Measurements from ENCODE around the gene STOML1. TPM values are rescaled to one million over a fixed set of nuclear protein-coding genes. Genes with fewer than 3 reads are reported as not detected.

The STOML1 gene
- total RNA-seq, 2 donors from 2014 or later: 4.4 to 5.5 TPM

DNA sequence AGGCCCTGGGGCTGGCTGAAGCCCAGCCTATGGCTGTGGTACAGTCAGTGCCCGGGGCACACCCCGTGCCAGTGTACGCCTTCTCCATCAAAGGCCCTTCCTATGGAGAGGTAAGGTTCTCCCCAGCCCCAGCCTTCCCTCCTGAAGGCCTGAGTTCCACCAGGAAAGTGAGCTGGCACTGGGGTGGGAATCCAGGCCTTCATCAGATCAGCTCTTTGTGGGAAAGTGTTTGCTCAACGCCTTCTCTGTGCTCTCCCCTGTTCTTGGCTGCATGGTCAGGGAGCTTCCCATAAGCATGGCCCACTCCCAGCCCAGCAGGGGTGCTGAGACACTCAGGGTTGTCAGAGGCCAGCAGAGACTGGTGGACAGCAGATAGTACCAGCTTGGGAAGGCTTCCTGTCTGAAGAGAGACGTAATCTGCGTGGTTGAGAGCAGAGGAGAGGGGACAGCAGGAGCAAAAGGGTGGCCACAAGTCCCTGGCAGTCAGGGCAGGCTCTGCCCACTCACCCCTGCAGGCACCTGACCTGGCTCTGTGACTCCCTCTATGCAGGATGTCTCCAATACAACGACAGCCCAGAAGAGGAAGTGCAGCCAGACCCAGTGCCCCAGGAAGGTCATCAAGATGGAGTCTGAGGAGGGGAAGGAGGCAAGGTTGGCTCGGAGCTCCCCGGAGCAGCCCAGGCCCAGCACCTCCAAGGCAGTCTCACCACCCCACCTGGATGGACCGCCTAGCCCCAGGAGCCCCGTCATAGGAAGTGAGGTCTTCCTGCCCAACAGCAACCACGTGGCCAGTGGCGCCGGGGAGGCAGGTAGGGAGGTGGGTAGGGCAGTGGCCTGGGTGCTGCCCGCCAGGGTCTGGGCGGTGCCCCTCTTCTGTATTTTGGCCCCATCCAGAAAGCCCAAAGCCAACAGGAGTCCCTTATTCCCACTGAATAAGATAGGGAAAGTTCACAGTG lies 40.8 kb upstream of the STOML1 start:
- Mint-ChIP-seq H3K4me1 (peaks cover 6% of the 10 kb centered on the region), H3K27ac (no peak overlapping the region), H3K9me3 (no peaks in the 10 kb centered on the region), H3K36me3 (ENCODE audit: low read depth) (peaks cover 10% of the 10 kb centered on the region), H3K27me3 (ENCODE audit: insufficient read depth) (no peaks in the 10 kb centered on the region), H3K4me3 (no peak overlapping the region)
- TF ChIP-seq CTCF (conservative IDR thresholded peaks at IDR 0.05): no peak
- Histone ChIP-seq H3K27ac (ENCODE audit: low read depth, low read length) (no peak overlapping the region), H3K9me3 (ENCODE audit: control insufficient read depth, low read length) (no peaks in the 10 kb centered on the region), H3K36me3 (ENCODE audit: control insufficient read depth, insufficient read depth, low read length) (peaks cover 16% of the 10 kb centered on the region), H3K27me3 (ENCODE audit: control insufficient read depth, insufficient read depth, low read length, poor library complexity, severe bottlenecking) (no peaks in the 10 kb centered on the region), H3K4me3 (ENCODE audit: low read length) (no peak overlapping the region), H3K9ac (ENCODE audit: extremely low read depth, low read length, poor library complexity, severe bottlenecking) (no peak overlapping the region), H3K4me1 (ENCODE audit: control insufficient read depth, insufficient read depth, low read length) (no peaks in the 10 kb centered on the region)
- peak; percentile 22 for DNase-seq
- 93 to 95% methylated on average over 11 to 16 of the region's 16 CpGs for WGBS, 2 experiments (ENCODE audit: insufficient coverage in 1 of 2, insufficient read length in 1 of 2)

DNA sequence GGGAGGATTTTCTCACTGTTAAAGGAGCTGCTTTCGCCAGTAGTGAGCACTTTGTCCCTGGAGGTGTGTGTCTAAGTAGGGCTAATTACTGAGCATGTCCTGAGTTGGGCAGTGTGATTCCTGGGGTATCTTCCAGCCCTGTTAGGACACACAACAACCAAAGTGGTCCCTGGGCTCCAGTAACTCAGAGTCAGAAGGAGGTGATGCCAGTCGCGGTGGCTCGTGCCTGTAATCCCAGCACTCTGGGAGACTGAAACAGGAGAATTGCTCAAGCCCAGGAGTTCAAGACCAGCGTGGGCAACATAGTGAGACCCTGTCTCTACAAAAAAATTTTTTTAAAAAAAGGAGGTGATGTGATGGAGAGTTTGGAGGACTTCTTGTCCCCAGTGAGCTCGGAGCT lies 40.0 kb upstream of the STOML1 start:
- peaks cover 6% of the 10 kb centered on the region for H3K4me1 Mint-ChIP-seq

GRCh38 chr15:74028646-74029045 lies 36.6 kb upstream of the STOML1 start:
- H3K4me1 ChIP-seq (ENCODE audit: control insufficient read depth, insufficient read depth, low read length): no peaks in the 10 kb centered on the region
- no peaks in the 10 kb centered on the region for H3K27me3 Mint-ChIP-seq (ENCODE audit: insufficient read depth)
- no peak for DNase-seq
- H3K36me3 Mint-ChIP-seq (ENCODE audit: low read depth): peaks cover 9% of the 10 kb centered on the region
- no peaks in the 10 kb centered on the region for H3K9me3 Mint-ChIP-seq
- no peaks in the 10 kb centered on the region for H3K4me1 Mint-ChIP-seq
- H3K9me3 ChIP-seq (ENCODE audit: control insufficient read depth, low read length): no peaks in the 10 kb centered on the region
- H3K27ac ChIP-seq (ENCODE audit: low read depth, low read length): no peak overlapping the region
- H3K4me3 ChIP-seq (ENCODE audit: low read length): no peak overlapping the region
- H3K4me3 Mint-ChIP-seq: no peak overlapping the region
- H3K27ac Mint-ChIP-seq: no peak overlapping the region
- H3K27me3 ChIP-seq (ENCODE audit: control insufficient read depth, insufficient read depth, low read length, poor library complexity, severe bottlenecking): no peaks in the 10 kb centered on the region
- H3K9ac ChIP-seq (ENCODE audit: extremely low read depth, low read length, poor library complexity, severe bottlenecking): no peak overlapping the region
- TF ChIP-seq CTCF (conservative IDR thresholded peaks at IDR 0.05): no peak
- WGBS, 2 experiments (ENCODE audit: insufficient coverage in 1 of 2, insufficient read length in 1 of 2): 92 to 95% methylated on average over 2 to 3 of the region's 3 CpGs
- peaks cover 26% of the 10 kb centered on the region for H3K36me3 ChIP-seq (ENCODE audit: control insufficient read depth, insufficient read depth, low read length)

More for the DNA sequence above, 40.0 kb upstream of the STOML1 start:
- no peak overlapping the region for H3K27ac Mint-ChIP-seq
- peaks cover 10% of the 10 kb centered on the region for H3K36me3 Mint-ChIP-seq (ENCODE audit: low read depth)
- H3K9me3 ChIP-seq (ENCODE audit: control insufficient read depth, low read length): no peaks in the 10 kb centered on the region
- H3K9me3 Mint-ChIP-seq: no peaks in the 10 kb centered on the region
- H3K9ac ChIP-seq (ENCODE audit: extremely low read depth, low read length, poor library complexity, severe bottlenecking): no peak overlapping the region
- H3K27me3 Mint-ChIP-seq (ENCODE audit: insufficient read depth): no peaks in the 10 kb centered on the region
- no peaks in the 10 kb centered on the region for H3K27me3 ChIP-seq (ENCODE audit: control insufficient read depth, insufficient read depth, low read length, poor library complexity, severe bottlenecking)
- H3K4me3 Mint-ChIP-seq: no peak overlapping the region
- no peak overlapping the region for H3K4me3 ChIP-seq (ENCODE audit: low read length)
- WGBS, 2 experiments (ENCODE audit: insufficient coverage in 1 of 2, insufficient read length in 1 of 2): 95 to 100% methylated on average over 3 to 6 of the region's 6 CpGs
- no peaks in the 10 kb centered on the region for H3K4me1 ChIP-seq (ENCODE audit: control insufficient read depth, insufficient read depth, low read length)
- peaks cover 16% of the 10 kb centered on the region for H3K36me3 ChIP-seq (ENCODE audit: control insufficient read depth, insufficient read depth, low read length)
- TF ChIP-seq CTCF (conservative IDR thresholded peaks at IDR 0.05): no peak
- DNase-seq: no peak
- H3K27ac ChIP-seq (ENCODE audit: low read depth, low read length): no peak overlapping the region

Data from endodermal cell (in vitro differentiated cells).